Suprapubic skin (tissue), 4 donors: ENCODE data around the gene HOXB6.

Experiments
- POLR2A ChIP-seq, 2 donors: fragments of 450-650 bp; IDR thresholded peaks; one replicate each; pipeline ENCODE4 v1.6.1; 2017; ENCODE audit warnings: antibody characterized with exemption in 2 of 2, mild to moderate bottlenecking in 2 of 2, moderate library complexity in 2 of 2
- POLR2AphosphoS5 ChIP-seq, 3 donors: sonication (generic); formaldehyde crosslinking; IDR thresholded peaks; one replicate each; pipeline ENCODE4 v1.6.1; 2017; ENCODE audit warnings: antibody characterized with exemption in 3 of 3
- TF ChIP-seq, protein P1 (sequence below), 2 donors: fragments of 200-600 bp in 1 of 2; fragments of 450-650 bp in 1 of 2; sonication (generic) in 1 of 2; IDR thresholded peaks; one replicate each; pipeline ENCODE4 v1.5.1; 2016 to 2019; ENCODE audit warnings: antibody characterized with exemption in 2 of 2, mild to moderate bottlenecking in 1 of 2, moderate library complexity in 1 of 2

DNA sequence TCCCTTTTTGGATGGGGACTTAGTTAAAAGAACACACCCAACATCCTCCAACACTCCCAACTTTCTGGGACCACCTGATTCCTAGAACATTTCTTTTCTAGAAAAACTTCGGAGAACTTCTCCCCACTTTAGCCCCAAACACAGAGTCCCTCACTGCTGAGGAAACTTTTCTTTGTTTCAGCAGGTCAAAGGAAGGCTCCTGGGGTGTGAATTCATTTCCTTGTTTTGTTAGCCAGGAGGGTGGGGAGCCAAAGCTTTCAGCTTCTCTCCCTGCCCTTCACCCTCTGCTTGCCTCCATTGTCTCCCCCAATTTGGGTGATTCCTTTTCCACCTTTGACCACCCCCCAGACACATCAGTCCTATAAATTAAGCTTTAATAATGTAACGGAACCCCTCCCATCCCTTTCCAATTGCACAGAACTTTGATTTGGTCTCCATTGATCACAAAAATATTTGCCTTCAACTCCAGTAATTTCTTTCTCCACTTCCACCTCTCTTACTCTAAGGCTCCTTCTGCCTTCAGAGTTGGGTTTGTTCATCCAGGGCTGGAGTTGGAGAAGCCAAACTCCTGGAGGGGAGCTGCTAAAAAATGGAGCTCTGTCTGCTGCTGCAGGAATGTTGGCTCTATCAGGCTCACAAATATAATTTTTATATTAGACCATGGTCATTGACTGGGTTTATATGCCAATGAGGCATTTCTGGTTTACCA, 37.0 kb downstream of the HOXB6 start:
- TF ChIP-seq, protein P1, sequence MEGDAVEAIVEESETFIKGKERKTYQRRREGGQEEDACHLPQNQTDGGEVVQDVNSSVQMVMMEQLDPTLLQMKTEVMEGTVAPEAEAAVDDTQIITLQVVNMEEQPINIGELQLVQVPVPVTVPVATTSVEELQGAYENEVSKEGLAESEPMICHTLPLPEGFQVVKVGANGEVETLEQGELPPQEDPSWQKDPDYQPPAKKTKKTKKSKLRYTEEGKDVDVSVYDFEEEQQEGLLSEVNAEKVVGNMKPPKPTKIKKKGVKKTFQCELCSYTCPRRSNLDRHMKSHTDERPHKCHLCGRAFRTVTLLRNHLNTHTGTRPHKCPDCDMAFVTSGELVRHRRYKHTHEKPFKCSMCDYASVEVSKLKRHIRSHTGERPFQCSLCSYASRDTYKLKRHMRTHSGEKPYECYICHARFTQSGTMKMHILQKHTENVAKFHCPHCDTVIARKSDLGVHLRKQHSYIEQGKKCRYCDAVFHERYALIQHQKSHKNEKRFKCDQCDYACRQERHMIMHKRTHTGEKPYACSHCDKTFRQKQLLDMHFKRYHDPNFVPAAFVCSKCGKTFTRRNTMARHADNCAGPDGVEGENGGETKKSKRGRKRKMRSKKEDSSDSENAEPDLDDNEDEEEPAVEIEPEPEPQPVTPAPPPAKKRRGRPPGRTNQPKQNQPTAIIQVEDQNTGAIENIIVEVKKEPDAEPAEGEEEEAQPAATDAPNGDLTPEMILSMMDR (IDR thresholded peaks at IDR 0.05): no peak
- TF ChIP-seq POLR2A (IDR thresholded peaks at IDR 0.05) (no peak), POLR2AphosphoS5 (IDR thresholded peaks at IDR 0.05) (no peak)
